Natural killer cell (primary cell): ENCODE measurements around the gene DACH1. TPM values are rescaled to one million over a fixed set of nuclear protein-coding genes. Genes with fewer than 3 reads are reported as not detected.

Experiments used
- ATAC-seq, 3 donors: fragments of 150-1000 bp in 2 of 3; fragments of 200-7000 bp in 1 of 3; cut with Tn5 transposase; 1 replicate in 1 of 3; 2 replicates in 2 of 3; pipeline ENCODE4 v1.10.0; 2021; ENCODE audit warnings: mild to moderate bottlenecking in 2 of 3, moderate library complexity in 2 of 3
- DNase-seq, 2 donors: peaks; one replicate each; pipeline versions ENCODE4 v3.0.0 to v3.0.0-alpha.2; 2013 to 2021; ENCODE audit warnings: mixed read lengths in 1 of 2
- H3K27ac ChIP-seq: one replicate; pipeline ENCODE4 v1.5.1; 2013; ENCODE audit warnings: mild to moderate bottlenecking, low read length
- H3K27me3 ChIP-seq: one replicate; pipeline ENCODE4 v1.6.1; 2013; ENCODE audit warnings: low read length; ENCODE audit not compliant: control insufficient read depth, insufficient read depth
- H3K36me3 ChIP-seq: one replicate; pipeline ENCODE4 v1.6.1; 2013; ENCODE audit warnings: low read length; ENCODE audit not compliant: control insufficient read depth, insufficient read depth
- H3K4me1 ChIP-seq: one replicate; pipeline ENCODE4 v1.6.1; 2013; ENCODE audit warnings: low read length; ENCODE audit not compliant: control insufficient read depth, insufficient read depth
- H3K4me3 ChIP-seq: one replicate; pipeline ENCODE4 v1.5.1; 2013; ENCODE audit warnings: low read length
- H3K9me3 ChIP-seq: one replicate; pipeline ENCODE4 v1.6.1; 2013; ENCODE audit warnings: low read length; ENCODE audit not compliant: control insufficient read depth, insufficient read depth
- H3K27ac Mint-ChIP-seq, 2 donors: one replicate each; pipeline ENCODE4 v1.8.0; 2022; ENCODE audit warnings: mild to moderate bottlenecking in 2 of 2, mixed read lengths in 2 of 2, moderate library complexity in 1 of 2
- H3K27me3 Mint-ChIP-seq, 2 donors: one replicate each; pipeline ENCODE4 v1.8.0; 2022; ENCODE audit warnings: low read depth in 2 of 2, mixed read lengths in 2 of 2
- H3K36me3 Mint-ChIP-seq: one replicate; pipeline ENCODE4 v1.8.0; 2022; ENCODE audit warnings: mixed read lengths
- H3K4me1 Mint-ChIP-seq, 2 donors: one replicate each; pipeline ENCODE4 v1.8.0; 2022; ENCODE audit warnings: mixed read lengths in 2 of 2
- H3K4me3 Mint-ChIP-seq: one replicate; pipeline ENCODE4 v1.8.0; 2022; ENCODE audit warnings: mild to moderate bottlenecking, moderate library complexity, mixed read lengths
- H3K9me3 Mint-ChIP-seq, 2 donors: one replicate each; pipeline ENCODE4 v1.8.0; 2022; ENCODE audit warnings: mixed read lengths in 2 of 2
- WGBS: methylation state at CpG from one replicate; pipeline ENCODE4 v1.1.7; 2013; ENCODE audit warnings: missing lambda C conversion rate; ENCODE audit not compliant: insufficient coverage; 5-methylcytosine and 5-hydroxymethylcytosine counted together
- intact Hi-C: fragments of 100-400 bp; cut with micrococcal nuclease; formaldehyde crosslinking; loops from one replicate; pipeline ENCODE4 v1.14.2; 2022
- total RNA-seq, 4 donors: library from RNA; stranded (reverse); fragments of 120-200 nt in 1 of 4; gene quantifications; one replicate each; pipeline versions ENCODE4 v1.2.3 to v1.2.4, GENCODE V29; 2013 to 2022
- TF ChIP-seq, protein P1 (sequence below): fragments of 200-600 bp; IDR thresholded peaks from one replicate; pipeline ENCODE4 v1.8.0; 2022; ENCODE audit warnings: antibody characterized with exemption

DACH1 gene
- total RNA-seq, 3 donors from 2014 or later (not counting 1 experiment from before 2014, with no cell fraction given), result 0.29 to 2.3 (median 0.49) TPM

GRCh38 chr13:71481046-71481445, 386.0 kb downstream of the DACH1 start:
- TF ChIP-seq, protein P1, sequence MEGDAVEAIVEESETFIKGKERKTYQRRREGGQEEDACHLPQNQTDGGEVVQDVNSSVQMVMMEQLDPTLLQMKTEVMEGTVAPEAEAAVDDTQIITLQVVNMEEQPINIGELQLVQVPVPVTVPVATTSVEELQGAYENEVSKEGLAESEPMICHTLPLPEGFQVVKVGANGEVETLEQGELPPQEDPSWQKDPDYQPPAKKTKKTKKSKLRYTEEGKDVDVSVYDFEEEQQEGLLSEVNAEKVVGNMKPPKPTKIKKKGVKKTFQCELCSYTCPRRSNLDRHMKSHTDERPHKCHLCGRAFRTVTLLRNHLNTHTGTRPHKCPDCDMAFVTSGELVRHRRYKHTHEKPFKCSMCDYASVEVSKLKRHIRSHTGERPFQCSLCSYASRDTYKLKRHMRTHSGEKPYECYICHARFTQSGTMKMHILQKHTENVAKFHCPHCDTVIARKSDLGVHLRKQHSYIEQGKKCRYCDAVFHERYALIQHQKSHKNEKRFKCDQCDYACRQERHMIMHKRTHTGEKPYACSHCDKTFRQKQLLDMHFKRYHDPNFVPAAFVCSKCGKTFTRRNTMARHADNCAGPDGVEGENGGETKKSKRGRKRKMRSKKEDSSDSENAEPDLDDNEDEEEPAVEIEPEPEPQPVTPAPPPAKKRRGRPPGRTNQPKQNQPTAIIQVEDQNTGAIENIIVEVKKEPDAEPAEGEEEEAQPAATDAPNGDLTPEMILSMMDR, result no peak
- no peak for ATAC-seq
- Histone ChIP-seq H3K4me1 (no peaks in the 10 kb centered on the region), H3K9me3 (no peaks in the 10 kb centered on the region), H3K27me3 (no peaks in the 10 kb centered on the region), H3K27ac (no peak overlapping the region), H3K4me3 (no peak overlapping the region), H3K36me3 (no peaks in the 10 kb centered on the region)
- no peaks in the 10 kb centered on the region for H3K27me3 Mint-ChIP-seq
- no CpG with 5 or more reads among the region's 1 CpG for WGBS
- H3K27ac Mint-ChIP-seq, result no peak overlapping the region
- intact Hi-C loops, result no loop called here
- no peaks in the 10 kb centered on the region for H3K36me3 Mint-ChIP-seq
- H3K4me3 Mint-ChIP-seq, result no peak overlapping the region
- no peak for DNase-seq
- H3K4me1 Mint-ChIP-seq, result no peaks in the 10 kb centered on the region
- peaks cover 4 to 6% of the 10 kb centered on the region in 2 donors for H3K9me3 Mint-ChIP-seq

DNA sequence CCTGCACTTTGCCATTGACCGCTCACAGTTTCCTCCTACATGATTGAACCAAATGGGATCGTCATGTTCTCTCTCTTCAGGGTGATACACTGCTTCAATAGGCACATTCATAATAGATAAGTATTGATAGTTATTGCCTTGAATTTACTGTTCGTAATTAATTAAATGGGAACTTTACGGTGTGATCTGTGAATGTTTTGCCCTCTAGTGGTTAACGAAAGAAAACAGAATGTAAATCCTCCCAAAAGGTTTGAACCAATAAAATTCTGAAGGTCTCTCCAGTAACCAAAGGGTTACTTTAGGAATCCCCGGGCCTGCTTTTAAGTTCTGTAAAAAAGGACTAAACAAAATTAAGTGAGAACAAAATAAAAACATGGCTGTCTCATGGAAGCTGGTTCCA, 389.3 kb downstream of the DACH1 start:
- H3K9me3 Mint-ChIP-seq, result peaks cover 4 to 9% of the 10 kb centered on the region in 2 donors
- no peak for ATAC-seq
- no peaks in the 10 kb centered on the region for H3K27me3 Mint-ChIP-seq
- H3K4me1 Mint-ChIP-seq, result no peaks in the 10 kb centered on the region
- Histone ChIP-seq H3K27ac (no peak overlapping the region), H3K4me1 (no peaks in the 10 kb centered on the region), H3K36me3 (no peaks in the 10 kb centered on the region), H3K27me3 (no peaks in the 10 kb centered on the region), H3K9me3 (no peaks in the 10 kb centered on the region), H3K4me3 (no peak overlapping the region)
- DNase-seq, result no peak
- no peaks in the 10 kb centered on the region for H3K36me3 Mint-ChIP-seq
- 89% methylated on average over 6 of the region's 6 CpGs for WGBS
- no peak overlapping the region for H3K4me3 Mint-ChIP-seq
- intact Hi-C loops, result no loop called here
- H3K27ac Mint-ChIP-seq, result no peak overlapping the region
- TF ChIP-seq, protein P1, result no peak

- Histone ChIP-seq H3K4me3 (no peak overlapping the region), H3K4me1 (no peaks in the 10 kb centered on the region), H3K36me3 (no peaks in the 10 kb centered on the region), H3K9me3 (no peaks in the 10 kb centered on the region), H3K27me3 (no peaks in the 10 kb centered on the region), H3K27ac (no peak overlapping the region)
- Mint-ChIP-seq H3K4me1 (no peaks in the 10 kb centered on the region), H3K36me3 (no peaks in the 10 kb centered on the region), H3K27ac (no peak overlapping the region), H3K27me3 (no peaks in the 10 kb centered on the region), H3K9me3 (peaks cover 12% of the 10 kb centered on the region in 2 donors), H3K4me3 (no peak overlapping the region)
- 80% methylated on average over 3 of the region's 3 CpGs for WGBS
- TF ChIP-seq, protein P1, result no peak
- intact Hi-C loops, result no loop called here
- ATAC-seq, result no peak
- DNase-seq, result no peak
Measured at GRCh38 chr13:71474936-71475335, 392.1 kb downstream of the DACH1 start.

DNA sequence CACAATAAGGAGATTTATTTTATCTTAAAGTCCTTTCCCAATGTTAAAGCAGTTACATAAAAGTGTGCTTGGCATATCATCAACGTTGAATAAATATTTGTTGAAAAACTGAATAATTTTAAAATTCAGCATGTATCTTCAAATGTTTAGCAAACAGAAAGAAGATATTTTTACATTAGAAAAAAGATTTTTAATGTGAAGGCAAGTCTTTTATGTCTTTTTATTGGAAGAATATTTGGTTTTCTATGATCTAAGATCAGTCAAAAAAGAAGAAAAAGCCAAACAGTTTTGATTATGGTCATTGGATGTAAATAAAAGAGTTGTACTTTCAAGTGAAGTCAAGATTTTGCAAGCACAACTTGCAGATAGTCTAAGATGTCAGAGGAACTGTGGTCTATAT, 397.4 kb downstream of the DACH1 start:
- Mint-ChIP-seq H3K27ac (no peak overlapping the region), H3K9me3 (peaks cover 7 to 10% of the 10 kb centered on the region in 2 donors), H3K4me3 (no peak overlapping the region), H3K4me1 (no peaks in the 10 kb centered on the region), H3K36me3 (no peaks in the 10 kb centered on the region), H3K27me3 (no peaks in the 10 kb centered on the region)
- TF ChIP-seq, protein P1, result no peak
- Histone ChIP-seq H3K27me3 (no peaks in the 10 kb centered on the region), H3K36me3 (no peaks in the 10 kb centered on the region), H3K27ac (no peak overlapping the region), H3K4me3 (no peak overlapping the region), H3K4me1 (no peaks in the 10 kb centered on the region), H3K9me3 (peaks cover 2% of the 10 kb centered on the region)
- DNase-seq (no peak), ATAC-seq (no peak)
- no CpG with 5 or more reads among the region's 1 CpG for WGBS
- intact Hi-C loops, result no loop called here
